Activated CD8-positive, alpha-beta T cell treated with anti-CD3 and anti-CD28 coated beads for 36 hours (primary cell): ENCODE data around the gene DTNBP1. TPM values are rescaled to one million over a fixed set of nuclear protein-coding genes. Genes with fewer than 3 reads are reported as not detected.

Source experiments
- ATAC-seq: fragments of 200-7000 bp; cut with Tn5 transposase; one replicate; pipeline ENCODE4 v1.10.0; 2021; ENCODE audit warnings: mild to moderate bottlenecking, moderate library complexity
- CTCF ChIA-PET: fragments of 350-600 bp; sonication (Branson Sonifier 250); formaldehyde crosslinking; loops from one replicate; lab custom pipeline; 2021; ENCODE audit warnings: antibody characterized with exemption; lab: Charles Lee
- POLR2A ChIA-PET: fragments of 350-600 bp; sonication (Branson Sonifier 250); formaldehyde crosslinking; loops from one replicate; lab custom pipeline; 2021; ENCODE audit warnings: antibody characterized with exemption; lab: Charles Lee
- DNase-seq: peaks from one replicate; pipeline ENCODE4 v3.0.0-alpha.2; 2020
- H3K27ac Mint-ChIP-seq: one replicate; pipeline ENCODE4 v1.8.0; 2021; ENCODE audit warnings: mild to moderate bottlenecking, mixed read lengths
- H3K27me3 Mint-ChIP-seq: one replicate; pipeline ENCODE4 v1.8.0; 2021; ENCODE audit warnings: mixed read lengths
- H3K36me3 Mint-ChIP-seq: one replicate; pipeline ENCODE4 v1.8.0; 2021; ENCODE audit warnings: low read depth, mixed read lengths
- H3K4me1 Mint-ChIP-seq: one replicate; pipeline ENCODE4 v1.8.0; 2021; ENCODE audit warnings: low read depth, mixed read lengths
- H3K4me3 Mint-ChIP-seq: one replicate; pipeline ENCODE4 v1.8.0; 2021; ENCODE audit warnings: mild to moderate bottlenecking, moderate library complexity, mixed read lengths
- H3K9me3 Mint-ChIP-seq: one replicate; pipeline ENCODE4 v1.8.0; 2021; ENCODE audit warnings: mixed read lengths
- intact Hi-C: fragments of 100-400 bp; cut with micrococcal nuclease; formaldehyde crosslinking; loops from one replicate; pipeline ENCODE4 v1.10.0; 2022
- total RNA-seq, 2 experiments: library from RNA; stranded (reverse); gene quantifications; one replicate each; pipeline ENCODE4 v1.2.3, GENCODE V29; 2021
- TF ChIP-seq, protein P1 (sequence below): fragments of 200-600 bp; IDR thresholded peaks from one replicate; pipeline ENCODE4 v1.8.0; 2022; ENCODE audit warnings: antibody characterized with exemption, mild to moderate bottlenecking

DTNBP1 gene
- total RNA-seq, 2 experiments from 2014 or later = 12.6 to 14.6 TPM

DNA sequence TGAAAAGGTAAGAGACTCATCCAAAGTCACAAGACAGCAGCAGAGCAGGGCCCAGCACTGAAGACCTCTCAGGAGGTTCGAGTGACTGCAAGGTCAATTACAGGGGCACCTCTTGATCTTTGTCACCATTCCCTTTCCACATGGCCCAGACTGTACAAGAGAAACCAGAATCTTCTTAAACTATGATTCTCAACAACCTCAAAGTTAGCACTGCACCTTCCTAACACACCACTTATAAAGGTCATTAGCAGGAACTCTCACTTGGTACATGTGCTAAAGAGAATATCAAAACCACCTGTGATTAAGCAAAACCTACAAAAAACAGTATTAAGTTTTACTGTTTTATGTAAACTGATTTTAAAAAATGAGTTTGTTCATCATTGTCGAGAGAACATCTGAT is 70.2 kb downstream of the DTNBP1 start:
- ATAC-seq (peak; percentile 47), DNase-seq (peak; percentile 15)
- peak overlapping the region; percentile 48 for H3K27ac Mint-ChIP-seq
- H3K4me1 Mint-ChIP-seq = peaks cover 39% of the 10 kb centered on the region
- H3K36me3 Mint-ChIP-seq = peaks cover 2% of the 10 kb centered on the region
- H3K4me3 Mint-ChIP-seq = no peak overlapping the region
- ChIA-PET CTCF (no interaction called here), POLR2A (no interaction called here)
- no peaks in the 10 kb centered on the region for H3K9me3 Mint-ChIP-seq
- intact Hi-C loops = no loop called here
- TF ChIP-seq, protein P1, sequence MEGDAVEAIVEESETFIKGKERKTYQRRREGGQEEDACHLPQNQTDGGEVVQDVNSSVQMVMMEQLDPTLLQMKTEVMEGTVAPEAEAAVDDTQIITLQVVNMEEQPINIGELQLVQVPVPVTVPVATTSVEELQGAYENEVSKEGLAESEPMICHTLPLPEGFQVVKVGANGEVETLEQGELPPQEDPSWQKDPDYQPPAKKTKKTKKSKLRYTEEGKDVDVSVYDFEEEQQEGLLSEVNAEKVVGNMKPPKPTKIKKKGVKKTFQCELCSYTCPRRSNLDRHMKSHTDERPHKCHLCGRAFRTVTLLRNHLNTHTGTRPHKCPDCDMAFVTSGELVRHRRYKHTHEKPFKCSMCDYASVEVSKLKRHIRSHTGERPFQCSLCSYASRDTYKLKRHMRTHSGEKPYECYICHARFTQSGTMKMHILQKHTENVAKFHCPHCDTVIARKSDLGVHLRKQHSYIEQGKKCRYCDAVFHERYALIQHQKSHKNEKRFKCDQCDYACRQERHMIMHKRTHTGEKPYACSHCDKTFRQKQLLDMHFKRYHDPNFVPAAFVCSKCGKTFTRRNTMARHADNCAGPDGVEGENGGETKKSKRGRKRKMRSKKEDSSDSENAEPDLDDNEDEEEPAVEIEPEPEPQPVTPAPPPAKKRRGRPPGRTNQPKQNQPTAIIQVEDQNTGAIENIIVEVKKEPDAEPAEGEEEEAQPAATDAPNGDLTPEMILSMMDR = no peak
- H3K27me3 Mint-ChIP-seq = no peaks in the 10 kb centered on the region

DNA sequence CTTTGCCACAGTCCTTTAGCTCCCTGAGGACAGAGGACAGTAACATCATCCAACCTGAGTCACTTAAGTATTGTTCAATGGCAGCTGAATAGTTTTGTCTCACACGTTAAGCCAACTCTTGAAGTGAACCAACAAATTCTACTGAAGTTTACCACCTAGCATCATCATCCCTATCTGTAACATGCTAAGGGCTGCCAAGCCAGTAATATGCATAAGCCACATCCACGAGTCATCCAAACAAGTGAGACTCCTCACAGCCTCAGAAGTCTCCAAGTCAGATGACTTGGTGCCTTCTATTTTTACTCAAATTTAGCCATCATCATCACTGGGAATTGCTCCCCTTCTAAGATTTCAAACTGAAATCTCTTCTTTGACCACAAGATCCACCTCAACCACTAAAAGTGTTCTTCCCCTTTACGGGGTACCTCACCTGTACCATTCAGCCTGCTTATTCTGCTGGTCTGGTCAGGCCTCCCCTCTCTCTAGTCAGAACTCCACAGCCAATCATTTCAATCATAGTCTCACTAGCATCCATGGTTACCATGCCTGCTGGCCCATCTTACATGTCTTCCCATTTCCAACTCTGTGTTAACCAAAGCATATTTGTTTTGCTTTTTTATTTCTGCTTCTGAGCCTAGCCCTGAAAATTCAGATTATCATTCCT is 73.7 kb downstream of the DTNBP1 start:
- ATAC-seq (peak; percentile 90), DNase-seq (peak; percentile 45)
- TF ChIP-seq, protein P1 = no peak
- ChIA-PET CTCF (no interaction called here), POLR2A (no interaction called here)
- no peak overlapping the region for H3K4me3 Mint-ChIP-seq
- H3K9me3 Mint-ChIP-seq = no peaks in the 10 kb centered on the region
- no peaks in the 10 kb centered on the region for H3K27me3 Mint-ChIP-seq
- no peak overlapping the region for H3K27ac Mint-ChIP-seq
- H3K4me1 Mint-ChIP-seq = peaks cover 33% of the 10 kb centered on the region
- no peaks in the 10 kb centered on the region for H3K36me3 Mint-ChIP-seq
- intact Hi-C loops = no loop called here

DNA sequence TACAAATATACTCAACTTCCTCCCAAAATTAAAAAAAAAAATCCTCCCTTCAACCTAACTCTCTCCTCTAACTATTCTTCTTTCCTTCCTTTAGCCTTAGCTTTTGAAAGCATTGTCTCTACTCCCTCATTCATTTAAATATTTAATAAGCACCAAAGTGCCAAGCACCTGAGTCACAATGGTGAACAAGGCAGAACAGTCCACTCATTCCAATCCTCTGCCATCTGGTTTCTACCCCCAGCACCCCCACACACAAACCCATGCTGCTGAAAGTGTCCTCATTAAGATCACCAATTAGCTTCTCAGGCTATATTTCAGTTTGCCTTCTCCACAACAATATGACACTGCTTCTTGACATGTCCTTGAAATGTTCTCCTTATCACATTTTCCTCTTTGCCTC is 76.3 kb downstream of the DTNBP1 start:
- no peak for ATAC-seq
- no peaks in the 10 kb centered on the region for H3K27me3 Mint-ChIP-seq
- H3K4me3 Mint-ChIP-seq = no peak overlapping the region
- H3K36me3 Mint-ChIP-seq = no peaks in the 10 kb centered on the region
- intact Hi-C loops = no loop called here
- peak; percentile 18 for DNase-seq
- ChIA-PET POLR2A (no interaction called here), CTCF (interaction anchor here (0.6 to 1.1 kb wide), 3 partner anchors 11 to 143 kb away, joined by 3 read pairs; no protein-coding TSS in a partner anchor)
- no peak overlapping the region for H3K27ac Mint-ChIP-seq
- peaks cover 20% of the 10 kb centered on the region for H3K4me1 Mint-ChIP-seq
- TF ChIP-seq, protein P1 = no peak
- H3K9me3 Mint-ChIP-seq = no peaks in the 10 kb centered on the region

DNA sequence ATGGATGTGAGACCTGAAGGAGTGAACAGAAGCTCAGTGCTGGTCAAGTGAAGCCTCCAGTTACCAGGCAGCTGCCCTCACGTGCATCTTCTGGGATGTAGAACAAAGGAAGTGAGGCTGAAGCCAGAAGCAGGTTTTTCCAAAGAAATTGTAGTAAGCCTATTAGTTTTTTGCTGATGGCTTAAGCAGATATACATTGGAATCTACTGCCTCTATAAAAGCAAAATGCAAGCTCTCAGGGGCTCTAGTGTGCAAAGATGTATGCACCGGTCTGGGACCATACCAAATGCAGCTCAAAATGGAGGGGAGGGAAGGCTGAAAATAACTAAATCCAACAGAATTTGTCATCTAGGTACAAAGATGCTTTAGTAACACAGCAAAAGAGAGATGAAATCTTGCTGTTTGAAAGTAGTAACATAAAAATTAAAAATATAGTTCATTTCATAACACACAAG is 77.0 kb downstream of the DTNBP1 start:
- no peak for ATAC-seq

DNA sequence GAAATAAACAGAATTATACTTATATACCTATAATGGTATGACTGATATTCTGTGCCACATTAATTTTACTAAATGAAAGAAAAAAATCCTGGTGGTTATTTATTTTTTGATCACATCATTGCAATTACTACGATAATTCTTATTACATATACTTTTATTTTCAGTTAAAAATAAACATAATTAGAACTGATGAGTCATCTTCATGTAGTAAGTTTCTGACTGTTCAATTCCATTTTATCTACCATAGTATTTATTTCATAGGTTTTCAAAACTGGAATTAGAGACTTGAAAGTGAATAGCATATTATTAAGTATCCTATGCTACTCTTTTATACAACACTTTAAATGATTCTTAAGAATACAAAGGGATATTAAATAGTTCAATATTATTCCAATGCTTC is 80.3 kb downstream of the DTNBP1 start:
- Mint-ChIP-seq H3K27me3 (no peaks in the 10 kb centered on the region), H3K4me1 (peaks cover 13% of the 10 kb centered on the region), H3K27ac (no peak overlapping the region), H3K9me3 (no peaks in the 10 kb centered on the region), H3K36me3 (peaks cover 11% of the 10 kb centered on the region), H3K4me3 (no peak overlapping the region)
- ChIA-PET CTCF (interaction anchor here (2.7 kb wide), 1 partner anchor 41 kb away, joined by 16 read pairs; no protein-coding TSS in a partner anchor), POLR2A (no interaction called here)
- intact Hi-C loops = no loop called here
- TF ChIP-seq, protein P1 = no peak
- no peak for DNase-seq
- no peak for ATAC-seq

More for the DNA sequence above, 77.0 kb downstream of the DTNBP1 start:
- CTCF ChIA-PET = no interaction called here
- H3K4me1 Mint-ChIP-seq = peaks cover 20% of the 10 kb centered on the region
- TF ChIP-seq, protein P1 = no peak
- no peaks in the 10 kb centered on the region for H3K9me3 Mint-ChIP-seq
- no peak overlapping the region for H3K27ac Mint-ChIP-seq
- intact Hi-C loops = no loop called here
- POLR2A ChIA-PET = interaction anchor here (1.0 kb wide), 1 partner anchor 10 kb away, joined by 3 read pairs; no protein-coding TSS in a partner anchor
- no peak overlapping the region for H3K4me3 Mint-ChIP-seq
- DNase-seq = no peak
- no peaks in the 10 kb centered on the region for H3K27me3 Mint-ChIP-seq
- H3K36me3 Mint-ChIP-seq = peaks cover 2% of the 10 kb centered on the region
